Head of caudate nucleus (tissue), 42 donors: ENCODE data around the gene SUMO3.

ENCODE experiments used
- DNase-seq, 42 donors: peaks; one replicate each; pipeline versions ENCODE4 v3.0.0 to v3.0.0-alpha.2; 2020 to 2021; ENCODE audit warnings: mixed read lengths in 7 of 42
- intact Hi-C: fragments of 100-400 bp; cut with DNase I; formaldehyde crosslinking; loops from one replicate; pipeline ENCODE4 v1.15.0; 2022

Gene SUMO3

GRCh38 chr21:44767834-44768831 lies 49.7 kb downstream of the SUMO3 start:
- intact Hi-C loops, result no loop called here
- peak in 2 of 42 donors; percentile 14 to 33 for DNase-seq

DNA sequence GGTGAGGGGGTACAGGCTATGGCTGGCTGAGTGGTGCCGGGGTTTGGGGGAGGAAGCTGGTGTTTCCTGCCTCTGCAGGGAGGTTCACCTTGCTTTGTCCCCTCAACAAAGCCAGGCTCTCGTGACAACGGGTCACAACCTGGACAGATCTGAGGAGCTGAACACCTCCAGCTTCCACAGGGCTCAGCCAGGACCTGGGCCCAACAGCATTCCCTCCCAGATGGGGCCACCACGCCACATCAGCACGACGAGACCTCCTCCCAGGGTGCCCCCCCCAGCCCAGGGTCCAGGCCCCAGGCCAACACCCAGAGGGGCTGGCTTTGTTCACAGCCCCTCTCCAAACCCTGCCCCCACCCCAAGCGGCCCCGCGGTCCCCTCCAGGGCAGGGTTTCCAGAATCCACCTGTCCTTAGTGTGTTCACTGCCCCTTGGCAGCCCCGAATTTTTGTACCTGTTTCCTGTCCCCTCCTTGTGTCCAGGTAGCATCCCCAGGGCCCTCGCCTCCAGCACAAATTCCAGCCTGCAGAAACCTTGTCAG lies 51.0 kb downstream of the SUMO3 start:
- intact Hi-C loops, result no loop called here
- peak in 1 of 42 donors; percentile 14 for DNase-seq

GRCh38 chr21:44766014-44766817 lies 51.6 kb downstream of the SUMO3 start:
- intact Hi-C loops, result no loop called here
- DNase-seq, result peak in 2 of 42 donors; percentile 8 to 19

DNA sequence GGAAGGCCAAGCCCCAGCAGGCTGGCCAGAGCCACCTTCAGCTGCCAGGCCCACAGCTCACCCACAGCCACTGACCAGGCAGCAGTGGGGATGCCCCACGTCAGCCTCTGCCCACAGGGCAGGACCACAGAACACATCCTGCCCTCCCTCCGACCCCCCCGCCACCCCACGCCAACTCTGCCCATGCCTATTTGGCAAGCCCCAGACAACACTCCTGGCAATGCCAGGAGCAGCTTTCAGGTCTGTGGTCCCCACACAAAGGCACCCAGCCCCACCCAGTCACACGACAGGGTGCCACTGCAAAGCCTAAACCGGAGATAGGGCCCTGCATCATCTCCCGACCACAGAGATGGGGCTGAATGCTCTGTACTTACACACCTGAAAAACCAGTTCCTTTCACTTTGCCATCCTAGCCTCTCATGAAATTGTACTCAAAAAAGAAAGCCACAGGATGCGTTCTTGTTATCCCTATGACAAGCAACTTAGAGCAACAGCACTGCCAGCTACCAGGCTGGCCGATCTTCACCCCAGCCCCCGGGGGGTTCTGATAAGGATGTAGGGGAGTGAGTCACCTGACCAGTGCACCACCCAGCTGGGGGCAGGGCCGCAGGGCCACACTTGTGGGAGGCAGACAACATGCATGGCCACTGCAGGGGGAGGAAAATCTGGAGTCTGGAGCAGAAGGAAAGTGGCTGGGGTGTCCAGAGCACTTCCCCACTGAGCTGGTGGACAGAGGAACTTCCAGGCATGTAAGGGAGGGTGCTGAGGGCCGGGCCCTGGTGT lies 52.4 kb downstream of the SUMO3 start:
- peak in 2 of 42 donors; percentile 15 to 29 for DNase-seq
- intact Hi-C loops, result no loop called here

GRCh38 chr21:44764319-44765230 lies 53.3 kb downstream of the SUMO3 start:
- intact Hi-C loops, result no loop called here
- DNase-seq, result peak in 1 of 42 donors; percentile 32

- intact Hi-C loops, result no loop called here
Measured at GRCh38 chr21:44763451-44764318, 54.2 kb downstream of the SUMO3 start.

GRCh38 chr21:44763050-44763378 lies 54.8 kb downstream of the SUMO3 start:
- intact Hi-C loops, result no loop called here
- DNase-seq, result no peak

More at GRCh38 chr21:44763451-44764318, 54.2 kb downstream of the SUMO3 start:
- peak in 1 of 42 donors; percentile 9 for DNase-seq

- intact Hi-C loops, result no loop called here
- DNase-seq, result peak in 1 of 42 donors; percentile 5
Measured at GRCh38 chr21:44762221-44763049, 55.4 kb downstream of the SUMO3 start.

DNA sequence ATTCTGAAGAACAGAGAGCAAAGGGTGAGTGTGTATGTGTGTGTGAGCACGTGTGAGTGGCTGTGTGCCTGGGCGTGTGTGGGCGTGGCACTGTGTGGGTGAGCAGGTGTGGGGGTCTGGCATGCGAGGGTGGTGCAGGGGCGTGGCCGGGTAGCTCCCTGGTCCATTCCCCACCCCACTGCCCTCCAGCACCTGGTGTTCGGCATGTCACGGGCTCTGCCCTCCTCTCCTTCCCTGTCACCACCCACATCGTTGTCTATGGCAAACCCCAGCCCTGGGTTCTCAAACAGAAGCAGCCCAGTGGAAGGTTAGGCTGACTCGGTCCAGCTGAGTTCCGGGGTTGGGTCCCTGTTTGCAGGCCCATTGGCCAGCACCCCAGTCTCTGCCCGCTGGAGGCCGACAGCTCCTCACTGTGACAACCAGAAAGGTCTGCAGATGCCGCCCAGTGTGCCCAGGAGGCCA lies 56.1 kb downstream of the SUMO3 start:
- intact Hi-C loops, result no loop called here

DNA sequence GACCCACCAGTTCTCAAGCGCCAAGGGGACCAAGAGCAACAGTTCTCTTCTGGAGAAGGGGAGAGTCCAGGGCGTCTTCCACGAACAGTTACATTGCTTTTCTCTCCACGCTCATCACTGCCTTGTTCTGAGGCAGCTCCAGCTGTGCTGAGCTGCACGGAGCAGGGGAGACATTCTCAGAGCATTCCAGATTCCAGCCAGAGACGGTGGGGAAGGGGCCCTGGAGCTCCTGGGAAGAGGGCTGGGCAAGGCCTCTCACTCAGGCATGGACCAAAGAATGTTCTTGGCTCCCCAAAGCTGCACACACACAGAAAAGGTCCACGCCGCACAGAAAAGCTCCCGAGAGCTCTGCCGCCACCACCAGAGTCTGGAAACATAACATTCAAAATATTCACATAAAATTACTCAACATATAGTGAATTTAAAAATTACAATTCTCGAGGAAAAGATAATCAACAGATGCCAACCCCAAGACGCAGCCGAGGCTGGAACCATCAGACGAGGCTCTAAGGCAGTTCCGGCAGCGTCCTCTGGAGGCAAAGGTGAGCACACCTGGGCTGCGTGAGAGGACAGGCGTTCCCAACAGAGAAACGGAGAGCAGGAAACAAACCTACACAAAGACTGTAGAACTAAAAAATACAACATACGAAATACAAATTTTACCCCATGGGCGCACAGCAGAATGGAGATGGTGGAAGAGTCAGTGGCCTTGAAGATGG lies 56.7 kb downstream of the SUMO3 start:
- intact Hi-C loops, result no loop called here
- peak in 22 of 42 donors; percentile 21 to 74 (median 40) for DNase-seq

More for the DNA sequence above, 56.1 kb downstream of the SUMO3 start:
- DNase-seq, result no peak

DNA sequence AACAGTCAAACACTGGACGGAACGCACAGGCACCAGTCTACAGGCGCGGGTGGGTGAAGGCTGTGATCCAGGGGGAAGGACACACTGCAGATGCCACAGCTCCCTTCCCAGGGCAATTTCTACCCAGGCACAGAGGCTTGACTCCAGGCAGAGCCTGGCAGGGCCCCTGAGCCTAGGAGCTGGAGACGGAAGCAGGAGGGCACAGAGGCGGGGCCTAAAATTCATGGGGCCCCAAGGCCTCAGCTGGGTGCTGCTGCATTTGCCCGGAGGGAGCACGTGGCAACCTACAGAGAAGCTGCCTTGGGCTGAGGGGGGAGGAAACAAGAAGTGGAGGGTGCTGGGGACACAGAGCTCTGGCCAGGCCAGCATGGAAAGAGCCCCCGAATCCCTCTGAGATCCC lies 57.5 kb downstream of the SUMO3 start:
- intact Hi-C loops, result no loop called here
- DNase-seq, result no peak

- intact Hi-C loops, result no loop called here
- peak in 1 of 42 donors; percentile 27 for DNase-seq
Measured at GRCh38 chr21:44759628-44760285, 58.1 kb downstream of the SUMO3 start.

GRCh38 chr21:44758781-44759627 lies 58.9 kb downstream of the SUMO3 start:
- peak in 2 of 42 donors; percentile 4 to 12 for DNase-seq
- intact Hi-C loops, result no loop called here

DNA sequence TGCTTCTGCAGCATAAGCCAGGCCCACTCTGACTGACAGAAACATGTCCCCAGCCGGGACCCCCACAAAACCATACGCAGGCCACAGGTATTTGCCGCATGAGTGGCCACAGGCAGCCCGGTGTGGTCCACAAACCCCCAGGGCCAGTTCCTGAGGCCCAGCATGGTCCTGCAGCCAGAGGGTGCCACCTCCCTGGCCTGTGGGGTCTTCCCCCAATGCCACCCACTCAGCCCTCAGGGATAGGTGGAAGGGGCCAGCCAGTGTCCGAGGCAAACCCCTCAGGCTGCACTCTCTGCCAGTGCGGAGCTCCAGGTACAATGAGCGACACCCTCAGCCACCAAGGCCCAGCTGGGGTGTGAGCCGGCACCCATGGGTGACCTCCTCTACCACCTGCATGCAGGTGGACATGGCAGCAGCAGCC lies 59.7 kb downstream of the SUMO3 start:
- DNase-seq, result peak in 2 of 42 donors; percentile 4 to 7
- intact Hi-C loops, result no loop called here
